Muscle of arm (tissue), 12 donors: ENCODE results near the gene RASGRP4. TPM values are rescaled to one million over a fixed set of nuclear protein-coding genes. Genes with fewer than 3 reads are reported as not detected.
"Not testable (repeated sequence)": the region's sequence is repeated elsewhere in the genome, so short reads cannot be mapped to it uniquely, and the experiment has no call there.

Experiments
- DNase-seq: peaks from one replicate; pipeline ENCODE4 v3.0.0-alpha.2; 2013
- polyA plus RNA-seq, 12 donors: library from polyadenylated mRNA; unstranded; fragments of 120-200 nt; gene quantifications; one replicate each; pipeline ENCODE4 v1.2.1, GENCODE V29; 2013; ENCODE audit not compliant: insufficient read length in 12 of 12

Gene RASGRP4
- polyA plus RNA-seq, 12 donors, result 1.2 to 4.3 (median 2.4) TPM; not detected in 2

- peak; percentile 23 for DNase-seq
Measured at GRCh38 chr19:38417544-38418506, 8.2 kb downstream of the RASGRP4 start.

- DNase-seq, result no peak
Measured at GRCh38 chr19:38417146-38417543, 8.9 kb downstream of the RASGRP4 start.

- no peak for DNase-seq
Measured at GRCh38 chr19:38413416-38413815, 12.6 kb downstream of the RASGRP4 start.

- DNase-seq, result no peak
Measured at GRCh38 chr19:38412961-38413360, 13.1 kb downstream of the RASGRP4 start.

- no peak for DNase-seq
Measured at GRCh38 chr19:38412491-38412890, 13.5 kb downstream of the RASGRP4 start.

GRCh38 chr19:38411898-38412297 is 14.1 kb downstream of the RASGRP4 start:
- not testable (repeated sequence) for DNase-seq

GRCh38 chr19:38411041-38411712 is 14.8 kb downstream of the RASGRP4 start:
- DNase-seq, result no peak

- not testable (repeated sequence) for DNase-seq
Measured at GRCh38 chr19:38410407-38410806, 15.6 kb downstream of the RASGRP4 start.

GRCh38 chr19:38409631-38410133 is 16.3 kb downstream of the RASGRP4 start:
- peak; percentile 73 for DNase-seq

- no peak for DNase-seq
Measured at GRCh38 chr19:38405276-38405675, 20.7 kb downstream of the RASGRP4 start.

- no peak for DNase-seq
Measured at GRCh38 chr19:38404858-38405257, 21.2 kb downstream of the RASGRP4 start.

- DNase-seq, result peak; percentile 97
Measured at GRCh38 chr19:38402967-38403674, 22.9 kb downstream of the RASGRP4 start, which contains the start of gene FAM98C. FAM98C (plus strand) TSS chr19:38403093; CDS start chr19:38403154, 61 bp downstream.

- DNase-seq, result no peak
Measured at GRCh38 chr19:38402623-38402966, 23.4 kb downstream of the RASGRP4 start.

GRCh38 chr19:38401148-38401547 is 24.9 kb downstream of the RASGRP4 start:
- DNase-seq, result no peak

GRCh38 chr19:38400361-38400760 is 25.7 kb downstream of the RASGRP4 start:
- DNase-seq, result no peak

GRCh38 chr19:38399537-38399936 is 26.5 kb downstream of the RASGRP4 start:
- DNase-seq, result no peak

- no peak for DNase-seq
Measured at GRCh38 chr19:38399081-38399480, 26.9 kb downstream of the RASGRP4 start.

- no peak for DNase-seq
Measured at GRCh38 chr19:38395381-38396114, 30.5 kb downstream of the RASGRP4 start.

GRCh38 chr19:38394488-38394887 is 31.5 kb downstream of the RASGRP4 start:
- no peak for DNase-seq

- no peak for DNase-seq
Measured at GRCh38 chr19:38392707-38393308, 33.2 kb downstream of the RASGRP4 start.
